ENCODE results near the gene PCAT6. TPM values are rescaled to one million over a fixed set of nuclear protein-coding genes. Genes with fewer than 3 reads are reported as not detected.

PCAT6 gene
- total RNA-seq, 4 donors from 2014 or later = not detected

GRCh38 chr1:202806845-202807450 lies 3.8 kb upstream of the PCAT6 start:
- TF ChIP-seq POLR2AphosphoS5 (IDR thresholded peaks at IDR 0.05) (no peak), CTCF (IDR thresholded peaks at IDR 0.05) (no peak), EP300 (IDR thresholded peaks at IDR 0.05) (no peak), POLR2A (IDR thresholded peaks at IDR 0.05; ENCODE audit: low read depth) (no peak)
- DNase-seq (ENCODE audit: extremely low spot score) = no peak
- no peaks in the 10 kb centered on the region for H3K9me3 ChIP-seq
- H3K27ac ChIP-seq (replicated peaks in 1 of 4) = peak overlapping the region; percentile 85 to 90 (median 90)
- no peaks in the 10 kb centered on the region for H3K36me3 ChIP-seq
- WGBS = 0% methylated on average over 13 of the region's 51 CpGs
- H3K27me3 ChIP-seq = no peaks in the 10 kb centered on the region
- intact Hi-C loops (cut with DNase I) = no loop called here
- peak overlapping the region; percentile 92 to 98 (median 98) for H3K4me3 ChIP-seq
- H3K4me1 ChIP-seq = peaks cover 14 to 72% (median 65%) of the 10 kb centered on the region in 4 donors

GRCh38 chr1:202807451-202807925 lies 3.3 kb upstream of the PCAT6 start:
- Histone ChIP-seq H3K36me3 (no peaks in the 10 kb centered on the region), H3K9me3 (no peaks in the 10 kb centered on the region), H3K27ac (replicated peaks in 1 of 4) (peak overlapping the region; percentile 85 to 90 (median 90)), H3K4me1 (peaks cover 14 to 71% (median 61%) of the 10 kb centered on the region in 4 donors), H3K27me3 (no peaks in the 10 kb centered on the region), H3K4me3 (peak overlapping the region; percentile 92 to 98 (median 98))
- no peak for DNase-seq (ENCODE audit: extremely low spot score)
- intact Hi-C loops (cut with DNase I) = no loop called here
- no peak for TF ChIP-seq POLR2AphosphoS5 (IDR thresholded peaks at IDR 0.05)
- 0% methylated on average over 11 of the region's 45 CpGs for WGBS

- no peaks in the 10 kb centered on the region for H3K36me3 ChIP-seq
- 0% methylated on average over 10 of the region's 84 CpGs for WGBS
- no peaks in the 10 kb centered on the region for H3K9me3 ChIP-seq
- no peaks in the 10 kb centered on the region for H3K27me3 ChIP-seq
- peaks cover 14 to 66% (median 54%) of the 10 kb centered on the region in 4 donors for H3K4me1 ChIP-seq
- intact Hi-C loops (cut with DNase I) = no loop called here
- TF ChIP-seq POLR2AphosphoS5 (IDR thresholded peaks at IDR 0.05) = peak; percentile 80 to 93
- no peak for TF ChIP-seq CTCF (IDR thresholded peaks at IDR 0.05)
- peak; percentile 35 for TF ChIP-seq POLR2A (IDR thresholded peaks at IDR 0.05; ENCODE audit: low read depth)
- no peak for DNase-seq (ENCODE audit: extremely low spot score)
- peak within 1 kb of the TSS; percentile 92 to 98 (median 98) for H3K4me3 ChIP-seq
- peak within 1 kb of the TSS; percentile 85 to 90 (median 90) for H3K27ac ChIP-seq (replicated peaks in 1 of 4)
These were observed 2.6 kb upstream of the PCAT6 start, which contains the start of gene KDM5B for GRCh38 chr1:202807926-202808757. Gene KDM5B (minus strand): TSS chr1:202808421. CDS start chr1:202808305, 116 bp downstream.

GRCh38 chr1:202809597-202810159 lies 1.1 kb upstream of the PCAT6 start:
- WGBS = 68% methylated on average over 15 of the region's 15 CpGs
- Histone ChIP-seq H3K27me3 (no peaks in the 10 kb centered on the region), H3K9me3 (no peaks in the 10 kb centered on the region), H3K27ac (replicated peaks in 1 of 4) (peak overlapping the region; percentile 82 to 88 (median 84)), H3K4me3 (peak overlapping the region; percentile 71 to 80 (median 78)), H3K4me1 (peaks cover 14 to 53% (median 45%) of the 10 kb centered on the region in 4 donors), H3K36me3 (no peaks in the 10 kb centered on the region)
- TF ChIP-seq POLR2AphosphoS5 (IDR thresholded peaks at IDR 0.05) (no peak), CTCF (IDR thresholded peaks at IDR 0.05) (no peak), POLR2A (IDR thresholded peaks at IDR 0.05; ENCODE audit: low read depth) (no peak), EP300 (IDR thresholded peaks at IDR 0.05) (no peak)
- no peak for DNase-seq (ENCODE audit: extremely low spot score)
- intact Hi-C loops (cut with DNase I) = loop anchor here (2.0 to 5.0 kb wide), 2 partner anchors 53 to 79 kb away; partner anchors contain the start of gene RABIF
